ENCODE results near the gene FRG1.

DNA sequence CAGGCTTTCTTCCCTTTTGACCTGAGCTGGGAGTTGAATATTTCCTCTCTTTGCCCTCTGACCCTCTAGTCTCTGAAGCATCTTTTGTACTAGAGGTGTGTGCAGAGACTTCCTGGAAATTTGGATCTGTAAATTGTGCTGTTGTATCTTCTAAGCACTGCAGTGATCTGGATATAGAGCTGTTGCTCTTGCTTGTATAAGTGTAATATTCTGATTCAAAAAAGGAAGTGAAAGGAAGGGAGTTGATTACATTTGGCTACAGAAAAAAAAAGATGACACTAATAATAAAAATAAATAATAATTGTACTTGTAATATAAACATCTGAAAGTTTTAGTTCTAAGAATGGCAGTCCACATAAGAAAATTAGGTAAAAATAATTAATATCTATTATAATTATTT is 33.0 kb downstream of the FRG1 start:
- TF ChIP-seq, protein P1, sequence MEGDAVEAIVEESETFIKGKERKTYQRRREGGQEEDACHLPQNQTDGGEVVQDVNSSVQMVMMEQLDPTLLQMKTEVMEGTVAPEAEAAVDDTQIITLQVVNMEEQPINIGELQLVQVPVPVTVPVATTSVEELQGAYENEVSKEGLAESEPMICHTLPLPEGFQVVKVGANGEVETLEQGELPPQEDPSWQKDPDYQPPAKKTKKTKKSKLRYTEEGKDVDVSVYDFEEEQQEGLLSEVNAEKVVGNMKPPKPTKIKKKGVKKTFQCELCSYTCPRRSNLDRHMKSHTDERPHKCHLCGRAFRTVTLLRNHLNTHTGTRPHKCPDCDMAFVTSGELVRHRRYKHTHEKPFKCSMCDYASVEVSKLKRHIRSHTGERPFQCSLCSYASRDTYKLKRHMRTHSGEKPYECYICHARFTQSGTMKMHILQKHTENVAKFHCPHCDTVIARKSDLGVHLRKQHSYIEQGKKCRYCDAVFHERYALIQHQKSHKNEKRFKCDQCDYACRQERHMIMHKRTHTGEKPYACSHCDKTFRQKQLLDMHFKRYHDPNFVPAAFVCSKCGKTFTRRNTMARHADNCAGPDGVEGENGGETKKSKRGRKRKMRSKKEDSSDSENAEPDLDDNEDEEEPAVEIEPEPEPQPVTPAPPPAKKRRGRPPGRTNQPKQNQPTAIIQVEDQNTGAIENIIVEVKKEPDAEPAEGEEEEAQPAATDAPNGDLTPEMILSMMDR (tag by site-specific recombination; IDR thresholded peaks at IDR 0.05) = no peak
- TF ChIP-seq ZEB2 (tag by site-specific recombination; IDR thresholded peaks at IDR 0.05) (no peak), ZNF292 (tag by site-specific recombination; IDR thresholded peaks at IDR 0.05; ENCODE audit: borderline replicate concordance, low read depth) (no peak), ZNF10 (tag by site-specific recombination; IDR thresholded peaks at IDR 0.05) (no peak), ZNF138 (tag by site-specific recombination; IDR thresholded peaks at IDR 0.05; ENCODE audit: borderline replicate concordance) (no peak), KLF8 (tag by site-specific recombination; IDR thresholded peaks at IDR 0.05) (no peak), ZNF121 (tag by site-specific recombination; IDR thresholded peaks at IDR 0.05) (no peak)
- TF ChIP-seq, protein P2, sequence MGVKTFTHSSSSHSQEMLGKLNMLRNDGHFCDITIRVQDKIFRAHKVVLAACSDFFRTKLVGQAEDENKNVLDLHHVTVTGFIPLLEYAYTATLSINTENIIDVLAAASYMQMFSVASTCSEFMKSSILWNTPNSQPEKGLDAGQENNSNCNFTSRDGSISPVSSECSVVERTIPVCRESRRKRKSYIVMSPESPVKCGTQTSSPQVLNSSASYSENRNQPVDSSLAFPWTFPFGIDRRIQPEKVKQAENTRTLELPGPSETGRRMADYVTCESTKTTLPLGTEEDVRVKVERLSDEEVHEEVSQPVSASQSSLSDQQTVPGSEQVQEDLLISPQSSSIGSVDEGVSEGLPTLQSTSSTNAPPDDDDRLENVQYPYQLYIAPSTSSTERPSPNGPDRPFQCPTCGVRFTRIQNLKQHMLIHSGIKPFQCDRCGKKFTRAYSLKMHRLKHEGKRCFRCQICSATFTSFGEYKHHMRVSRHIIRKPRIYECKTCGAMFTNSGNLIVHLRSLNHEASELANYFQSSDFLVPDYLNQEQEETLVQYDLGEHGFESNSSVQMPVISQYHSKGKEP (tag by site-specific recombination; IDR thresholded peaks at IDR 0.05) = no peak
- TF ChIP-seq, protein P3, sequence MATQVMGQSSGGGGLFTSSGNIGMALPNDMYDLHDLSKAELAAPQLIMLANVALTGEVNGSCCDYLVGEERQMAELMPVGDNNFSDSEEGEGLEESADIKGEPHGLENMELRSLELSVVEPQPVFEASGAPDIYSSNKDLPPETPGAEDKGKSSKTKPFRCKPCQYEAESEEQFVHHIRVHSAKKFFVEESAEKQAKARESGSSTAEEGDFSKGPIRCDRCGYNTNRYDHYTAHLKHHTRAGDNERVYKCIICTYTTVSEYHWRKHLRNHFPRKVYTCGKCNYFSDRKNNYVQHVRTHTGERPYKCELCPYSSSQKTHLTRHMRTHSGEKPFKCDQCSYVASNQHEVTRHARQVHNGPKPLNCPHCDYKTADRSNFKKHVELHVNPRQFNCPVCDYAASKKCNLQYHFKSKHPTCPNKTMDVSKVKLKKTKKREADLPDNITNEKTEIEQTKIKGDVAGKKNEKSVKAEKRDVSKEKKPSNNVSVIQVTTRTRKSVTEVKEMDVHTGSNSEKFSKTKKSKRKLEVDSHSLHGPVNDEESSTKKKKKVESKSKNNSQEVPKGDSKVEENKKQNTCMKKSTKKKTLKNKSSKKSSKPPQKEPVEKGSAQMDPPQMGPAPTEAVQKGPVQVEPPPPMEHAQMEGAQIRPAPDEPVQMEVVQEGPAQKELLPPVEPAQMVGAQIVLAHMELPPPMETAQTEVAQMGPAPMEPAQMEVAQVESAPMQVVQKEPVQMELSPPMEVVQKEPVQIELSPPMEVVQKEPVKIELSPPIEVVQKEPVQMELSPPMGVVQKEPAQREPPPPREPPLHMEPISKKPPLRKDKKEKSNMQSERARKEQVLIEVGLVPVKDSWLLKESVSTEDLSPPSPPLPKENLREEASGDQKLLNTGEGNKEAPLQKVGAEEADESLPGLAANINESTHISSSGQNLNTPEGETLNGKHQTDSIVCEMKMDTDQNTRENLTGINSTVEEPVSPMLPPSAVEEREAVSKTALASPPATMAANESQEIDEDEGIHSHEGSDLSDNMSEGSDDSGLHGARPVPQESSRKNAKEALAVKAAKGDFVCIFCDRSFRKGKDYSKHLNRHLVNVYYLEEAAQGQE (tag by site-specific recombination; IDR thresholded peaks at IDR 0.05) = no peak

Measured in HEK293 (cell line).